H1 (cell line): ENCODE measurements around the gene DUOX1. TPM values are rescaled to one million over a fixed set of nuclear protein-coding genes. Genes with fewer than 3 reads are reported as not detected.

Experiments
- CTCF ChIA-PET: fragments of 300-600 bp; sonication (Branson Sonifier 250); formaldehyde crosslinking; loops from one replicate; lab custom pipeline; 2021; ENCODE audit not compliant: partially characterized antibody; lab: Charles Lee
- POLR2A ChIA-PET: fragments of 300-600 bp; sonication (Branson Sonifier 250); formaldehyde crosslinking; loops from one replicate; lab custom pipeline; 2021; ENCODE audit warnings: inconsistent platforms; ENCODE audit not compliant: partially characterized antibody; lab: Charles Lee
- DNase-seq, 2 experiments: peaks; one replicate each; pipeline versions ENCODE4 v3.0.0 to v3.0.0-alpha.2; 2010 to 2022; ENCODE audit warnings: low spot score in 2 of 2, low read depth in 1 of 2, mixed read lengths in 1 of 2
- FAIRE-seq: peaks from 2 replicates; lab custom pipeline; 2011; peaks lifted over from hg19 to GRCh38; lab: Jason Lieb, UNC
- H2AFZ ChIP-seq: 2 replicates; pipeline ENCODE4 v1.8.1; 2012; ENCODE audit warnings: low read length, inconsistent platforms
- H2AK5ac ChIP-seq: 2 replicates; pipeline ENCODE4 v1.6.1; 2013; ENCODE audit warnings: low read depth, low read length
- H2BK120ac ChIP-seq: replicated peaks from 2 replicates; pipeline ENCODE3; 2013; ENCODE audit warnings: low read depth, low read length, inconsistent platforms
- H2BK12ac ChIP-seq: 2 replicates; pipeline ENCODE4 v1.6.1; 2013; ENCODE audit warnings: low read depth, low read length
- H2BK15ac ChIP-seq: 2 replicates; pipeline ENCODE4 v1.6.1; 2013; ENCODE audit warnings: low read length
- H2BK20ac ChIP-seq: 2 replicates; pipeline ENCODE4 v1.6.1; 2013; ENCODE audit warnings: low read length
- H2BK5ac ChIP-seq: 2 replicates; pipeline ENCODE4 v1.6.1; 2013; ENCODE audit warnings: low read depth, low read length
- H3K14ac ChIP-seq: 2 replicates; pipeline ENCODE4 v1.6.1; 2013; ENCODE audit warnings: inconsistent platforms; ENCODE audit not compliant: insufficient read length
- H3K18ac ChIP-seq: 2 replicates; pipeline ENCODE4 v1.6.1; 2013; ENCODE audit warnings: low read length; ENCODE audit errors: extremely low read depth
- H3K23ac ChIP-seq: 2 replicates; pipeline ENCODE4 v1.6.1; 2013; ENCODE audit warnings: inconsistent platforms; ENCODE audit not compliant: insufficient read length
- H3K23me2 ChIP-seq: 2 replicates; pipeline ENCODE4 v1.6.1; 2013; ENCODE audit warnings: low read depth, low read length
- H3K27ac ChIP-seq: 2 replicates; pipeline ENCODE4 v1.6.1; 2011; ENCODE audit warnings: low read depth, low read length, inconsistent platforms
- H3K27me3 ChIP-seq, 4 experiments: replicated peaks in 1 of 4; 1 replicate in 1 of 4; 2 replicates in 3 of 4; pipeline versions ENCODE4 v1.6.1 to v1.8.1; 2011 to 2013; ENCODE audit warnings: low read length in 3 of 4, mild to moderate bottlenecking in 3 of 4, inconsistent platforms in 2 of 4, mixed read lengths in 2 of 4, moderate library complexity in 1 of 4; ENCODE audit not compliant: control insufficient read depth in 3 of 4, insufficient read depth in 3 of 4; ENCODE audit errors: extremely low read depth in 1 of 4
- H3K36me3 ChIP-seq, 4 experiments: 2 replicates each; pipeline versions ENCODE4 v1.6.1 to v1.8.1; 2011 to 2013; ENCODE audit warnings: mild to moderate bottlenecking in 4 of 4, low read length in 3 of 4, moderate library complexity in 2 of 4, control low read depth in 1 of 4, inconsistent platforms in 1 of 4; ENCODE audit not compliant: insufficient read depth in 4 of 4, control insufficient read depth in 2 of 4
- H3K4ac ChIP-seq: replicated peaks from 2 replicates; pipeline ENCODE3; 2013; ENCODE audit warnings: low read length, low read depth, mixed read lengths, inconsistent platforms; ENCODE audit not compliant: insufficient read length
- H3K4me1 ChIP-seq, 4 experiments: replicated peaks in 1 of 4; 1 replicate in 1 of 4; 2 replicates in 3 of 4; pipeline versions ENCODE4 v1.6.1 to v1.8.1; 2011 to 2013; ENCODE audit warnings: low read length in 3 of 4, inconsistent platforms in 2 of 4, mixed read lengths in 1 of 4; ENCODE audit not compliant: insufficient read depth in 4 of 4, control insufficient read depth in 3 of 4
- H3K4me2 ChIP-seq, 2 experiments: 2 replicates each; pipeline versions ENCODE4 v1.6.1 to v1.8.1; 2011 to 2013; ENCODE audit warnings: low read depth in 2 of 2, low read length in 2 of 2, control low read depth in 1 of 2, inconsistent platforms in 1 of 2, mild to moderate bottlenecking in 1 of 2; ENCODE audit not compliant: insufficient read depth in 1 of 2
- H3K4me3 ChIP-seq, 4 experiments: fragments of 200-600, 300-600 bp in 1 of 4; sonication (generic), shearing (Covaris generic), sonication (Bioruptor Twin) in 1 of 4; 2 replicates each; pipeline versions ENCODE4 v1.5.1 to v1.8.1; 2011 to 2016; ENCODE audit warnings: low read length in 4 of 4, low read depth in 3 of 4, control low read depth in 2 of 4, inconsistent platforms in 2 of 4, mild to moderate bottlenecking in 2 of 4, mixed read lengths in 1 of 4, moderate library complexity in 1 of 4; ENCODE audit not compliant: insufficient read depth in 2 of 4; ENCODE audit errors: extremely low read depth in 1 of 4
- H3K56ac ChIP-seq: replicated peaks from 2 replicates; pipeline ENCODE3; 2013; ENCODE audit warnings: low read depth, mild to moderate bottlenecking, mixed read lengths, low read length, inconsistent platforms; ENCODE audit not compliant: insufficient read length
- H3K79me1 ChIP-seq: 2 replicates; pipeline ENCODE4 v1.6.1; 2013; ENCODE audit warnings: low read depth, low read length, control low read depth
- H3K79me2 ChIP-seq, 2 experiments: 2 replicates each; pipeline versions ENCODE4 v1.6.1 to v1.8.1; 2012 to 2013; ENCODE audit warnings: low read length in 2 of 2, mild to moderate bottlenecking in 2 of 2, inconsistent platforms in 1 of 2; ENCODE audit not compliant: insufficient read depth in 2 of 2, control insufficient read depth in 1 of 2
- H3K9ac ChIP-seq, 4 experiments: replicated peaks in 1 of 4; 1 replicate in 1 of 4; 2 replicates in 3 of 4; pipeline versions ENCODE4 v1.6.1 to v1.8.1; 2011 to 2013; ENCODE audit warnings: low read depth in 3 of 4, low read length in 3 of 4, control low read depth in 2 of 4, mild to moderate bottlenecking in 2 of 4, moderate library complexity in 2 of 4, inconsistent platforms in 1 of 4; ENCODE audit errors: extremely low read depth in 1 of 4
- H3K9me3 ChIP-seq, 2 experiments: 2 replicates each; pipeline versions ENCODE4 v1.6.1 to v1.8.1; 2012 to 2013; ENCODE audit warnings: mild to moderate bottlenecking in 2 of 2, moderate library complexity in 2 of 2, control low read depth in 1 of 2, inconsistent platforms in 1 of 2, low read depth in 1 of 2, low read length in 1 of 2, mixed read lengths in 1 of 2; ENCODE audit not compliant: insufficient read depth in 2 of 2
- H4K20me1 ChIP-seq, 2 experiments: replicated peaks in 1 of 2; 2 replicates each; pipeline versions ENCODE3 to v1.8.1; 2011 to 2013; ENCODE audit warnings: inconsistent platforms in 2 of 2, low read length in 2 of 2, mild to moderate bottlenecking in 1 of 2; ENCODE audit not compliant: insufficient read depth in 2 of 2, control insufficient read depth in 1 of 2
- H4K5ac ChIP-seq: 2 replicates; pipeline ENCODE4 v1.6.1; 2013; ENCODE audit warnings: low read length, low read depth, mixed read lengths, inconsistent platforms; ENCODE audit not compliant: insufficient read length
- H4K8ac ChIP-seq: 2 replicates; pipeline ENCODE4 v1.8.0; 2013; ENCODE audit warnings: mild to moderate bottlenecking, moderate library complexity, low read length, inconsistent platforms; ENCODE audit not compliant: insufficient read depth; ENCODE audit errors: extremely low read depth
- H4K91ac ChIP-seq: replicated peaks from 2 replicates; pipeline ENCODE3; 2013; ENCODE audit warnings: low read length, mixed read lengths, inconsistent platforms; ENCODE audit not compliant: insufficient read length
- CBX8 ChIP-seq: fragments of 300-800, 300-1000 bp; sonication (generic); IDR thresholded peaks from 2 replicates; pipeline ENCODE4 v1.7.1; 2016; ENCODE audit warnings: low read depth, low read length, borderline replicate concordance
- EZH2 ChIP-seq: fragments of 200-600 bp; sonication (generic); IDR thresholded peaks from 2 replicates; pipeline ENCODE4 v1.7.1; 2012; ENCODE audit warnings: low read depth, mild to moderate bottlenecking, moderate library complexity, low read length, inconsistent platforms; ENCODE audit not compliant: severe bottlenecking
- KDM4A ChIP-seq: IDR thresholded peaks from one replicate; pipeline ENCODE4 v1.7.1; 2012; ENCODE audit warnings: low read depth, mild to moderate bottlenecking, moderate library complexity, low read length, inconsistent platforms; ENCODE audit not compliant: severe bottlenecking
- MAX ChIP-seq: IDR thresholded peaks from 2 replicates; pipeline ENCODE4 v1.6.1; 2012; ENCODE audit warnings: inconsistent platforms
- RBBP5 ChIP-seq: IDR thresholded peaks from 2 replicates; pipeline ENCODE4 v1.7.1; 2012; ENCODE audit warnings: low read depth, mild to moderate bottlenecking, inconsistent platforms, low read length, moderate library complexity, borderline replicate concordance
- RNF2 ChIP-seq: fragments of 200-900, 300-1000 bp; sonication (generic); IDR thresholded peaks from 2 replicates; pipeline ENCODE4 v1.7.1; 2016; ENCODE audit warnings: borderline replicate concordance, low read depth, mild to moderate bottlenecking, antibody characterized with exemption, low read length; ENCODE audit not compliant: poor library complexity, severe bottlenecking; ENCODE audit errors: missing control alignments
- SRF ChIP-seq: IDR thresholded peaks from 2 replicates; pipeline ENCODE4 v1.6.1; 2011; ENCODE audit warnings: mild to moderate bottlenecking, low read depth, low read length, moderate library complexity
- SUZ12 ChIP-seq: fragments of 200-600 bp; sonication (generic); IDR thresholded peaks from 2 replicates; pipeline ENCODE4 v1.6.1; 2012; ENCODE audit warnings: mild to moderate bottlenecking, inconsistent platforms, low read length, moderate library complexity, mixed read lengths
- USF2 ChIP-seq: IDR thresholded peaks from 2 replicates; pipeline ENCODE4 v1.6.1; 2011; ENCODE audit warnings: low read length, improper control_type of control experiment
- YY1 ChIP-seq: IDR thresholded peaks from 2 replicates; pipeline ENCODE4 v1.6.1; 2011; ENCODE audit warnings: low read depth, mild to moderate bottlenecking, low read length
- WGBS, 2 experiments: shearing (Covaris generic) in 1 of 2; methylation state at CpG; one replicate each; pipeline versions ENCODE4 v1.1.6 to v1.1.7; 2013 to 2015; ENCODE audit warnings: low lambda C conversion rate in 2 of 2, mixed read lengths in 2 of 2, inconsistent platforms in 1 of 2, low coverage in 1 of 2, missing lambda C conversion rate in 1 of 2; ENCODE audit not compliant: insufficient replicate concordance in 2 of 2, insufficient coverage in 1 of 2, insufficient read length in 1 of 2; ENCODE audit errors: extremely low coverage in 1 of 2, missing lambda C conversion rate in 1 of 2; 5-methylcytosine and 5-hydroxymethylcytosine counted together
- polyA plus RNA-seq, 7 experiments: library from polyadenylated mRNA; depleted of rRNA in 3 of 7; stranded (reverse) in 5 of 7; unstranded in 2 of 7; fragments of >200 nt in 5 of 7; fragments of 200-250 nt in 2 of 7; gene quantifications; 1 replicate in 5 of 7; 2 replicates in 1 of 7; 4 replicates in 1 of 7; pipeline versions ENCODE4 v1.2.1 to v1.2.3, GENCODE V29; 2011 to 2013; ENCODE audit warnings: missing spikeins in 2 of 7, mixed read lengths in 2 of 7
- total RNA-seq: library from RNA; stranded (reverse); fragmentation: NEBNext Ultra II Directional; extraction: Animal tissue kit (Norgen Biotek cat#: 25700); gene quantifications from 2 replicates; pipeline ENCODE4 v1.2.1, GENCODE V29; 2021

DUOX1 gene
- total and polyA plus RNA-seq, 2 of the 8 experiments (the other 6 are each of a cell fraction or from before 2014, with no cell fraction given): 0.84 to 1.4 TPM

GRCh38 chr15:45112143-45112590 lies 17.6 kb upstream of the DUOX1 start:
- H3K56ac ChIP-seq: no peak overlapping the region
- no peaks in the 10 kb centered on the region for H3K79me2 ChIP-seq
- no peak overlapping the region for H3K23ac ChIP-seq
- CTCF ChIA-PET: interaction anchor here (0.5 to 5.5 kb wide), 5 partner anchors 13 to 76 kb away, joined by 3 to 45 read pairs (median 6); partner anchors contain the start of genes DUOX1 and DUOXA1
- FAIRE-seq (no peak), DNase-seq (no peak)
- no peak overlapping the region for H3K27ac ChIP-seq
- no peak overlapping the region for H2AK5ac ChIP-seq
- peak overlapping the region; percentile 74; the same call in 1 of the 2 replicates for H4K8ac ChIP-seq
- H3K27me3 ChIP-seq: peaks cover 76 to 84% (median 81%) of the 10 kb centered on the region in 4 experiments
- no peak overlapping the region for H2BK120ac ChIP-seq
- peak overlapping the region; percentile 84 to 85 for H3K4me2 ChIP-seq
- H3K18ac ChIP-seq: peak overlapping the region; percentile 48; the same call in 1 of the 2 replicates
- no peak overlapping the region for H3K9ac ChIP-seq
- POLR2A ChIA-PET: no interaction called here
- TF ChIP-seq MAX (0 out of 2 replicates have a peak, but pooled peaks have one; percentile 5), CBX8 (peak; percentile 22; the same call in 1 of the 2 replicates), KDM4A (peak; percentile 16), YY1 (no peak), EZH2 (peak; percentile 83), RBBP5 (no peak), SUZ12 (peak; percentile 75; the same call in 1 of the 2 replicates), SRF (no peak), RNF2 (peak; percentile 25), USF2 (no peak)
- H3K9me3 ChIP-seq: no peaks in the 10 kb centered on the region; a peak in 1 of 4 replicates
- WGBS, 2 experiments: 6% methylated on average over 13 of the region's 13 CpGs; no CpG with 5 or more reads in 1 of the 2 experiments
- no peak overlapping the region for H3K4ac ChIP-seq
- no peak overlapping the region for H2AFZ ChIP-seq
- H3K4me3 ChIP-seq: peak overlapping the region; percentile 4 to 57 (median 25); a peak in 7 of 8 replicates
- H4K20me1 ChIP-seq: peaks cover 21 to 43% of the 10 kb centered on the region in 2 experiments
- H3K36me3 ChIP-seq: peaks cover 0 to 7% (median 0%) of the 10 kb centered on the region in 4 experiments; a peak in 1 of 8 replicates
- H3K4me1 ChIP-seq: peaks cover 0 to 31% (median 23%) of the 10 kb centered on the region in 4 experiments; a peak in 6 of 7 replicates
- 0 out of 2 replicates have a peak overlapping the region, but pooled peaks have one; percentile 80 for H2BK20ac ChIP-seq
- H3K79me1 ChIP-seq: no peaks in the 10 kb centered on the region
- H2BK12ac ChIP-seq: no peak overlapping the region
- no peak overlapping the region for H2BK5ac ChIP-seq
- H3K14ac ChIP-seq: no peak overlapping the region
- peaks cover 6% of the 10 kb centered on the region; the same call in 1 of the 2 replicates for H3K23me2 ChIP-seq
- H2BK15ac ChIP-seq: no peak overlapping the region
- H4K91ac ChIP-seq: no peak overlapping the region
- H4K5ac ChIP-seq: no peak overlapping the region
